GM12874 (cell line): ENCODE data around the gene ASIC2.

ENCODE experiments used
- TF ChIP-seq, protein P1 (sequence below): IDR thresholded peaks from 2 replicates; pipeline ENCODE4 v1.5.1; 2011; ENCODE audit warnings: low read depth, mild to moderate bottlenecking, control low read depth, low read length, moderate library complexity; ENCODE audit not compliant: insufficient read depth

Gene ASIC2

DNA sequence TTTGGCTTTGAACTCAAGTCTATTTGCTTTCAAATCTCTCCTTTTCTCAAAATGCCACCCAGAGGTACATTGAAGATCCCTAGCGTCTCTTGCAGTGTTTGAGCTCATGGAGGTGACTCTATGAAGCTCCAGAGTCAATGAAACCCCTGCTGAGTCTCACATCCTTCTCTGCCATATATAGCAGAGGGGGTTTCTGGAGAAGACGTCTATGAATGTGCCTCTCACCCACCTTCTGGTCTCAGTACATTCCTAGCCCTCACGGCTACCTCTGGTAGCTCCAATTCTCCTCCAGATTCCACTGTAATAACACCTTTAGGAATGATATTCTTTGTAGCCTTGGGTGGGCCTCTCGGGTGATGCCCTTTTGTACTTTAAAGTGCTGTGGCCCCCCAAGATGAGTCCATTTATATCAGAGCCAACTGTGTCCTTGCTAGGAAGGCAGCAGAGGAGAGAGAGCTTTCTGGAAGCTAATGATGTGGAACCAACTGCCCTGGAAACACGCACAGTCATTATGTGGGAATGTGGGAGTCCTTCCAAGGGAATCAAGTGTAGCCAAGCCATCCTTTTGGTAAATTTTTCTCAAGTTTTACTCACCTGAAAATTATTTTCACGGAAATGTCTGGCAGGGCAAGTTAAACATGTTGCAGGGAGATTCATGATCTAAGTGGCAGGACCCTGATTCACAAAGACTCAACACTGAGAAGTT lies 123.4 kb downstream of the ASIC2 start:
- TF ChIP-seq, protein P1, sequence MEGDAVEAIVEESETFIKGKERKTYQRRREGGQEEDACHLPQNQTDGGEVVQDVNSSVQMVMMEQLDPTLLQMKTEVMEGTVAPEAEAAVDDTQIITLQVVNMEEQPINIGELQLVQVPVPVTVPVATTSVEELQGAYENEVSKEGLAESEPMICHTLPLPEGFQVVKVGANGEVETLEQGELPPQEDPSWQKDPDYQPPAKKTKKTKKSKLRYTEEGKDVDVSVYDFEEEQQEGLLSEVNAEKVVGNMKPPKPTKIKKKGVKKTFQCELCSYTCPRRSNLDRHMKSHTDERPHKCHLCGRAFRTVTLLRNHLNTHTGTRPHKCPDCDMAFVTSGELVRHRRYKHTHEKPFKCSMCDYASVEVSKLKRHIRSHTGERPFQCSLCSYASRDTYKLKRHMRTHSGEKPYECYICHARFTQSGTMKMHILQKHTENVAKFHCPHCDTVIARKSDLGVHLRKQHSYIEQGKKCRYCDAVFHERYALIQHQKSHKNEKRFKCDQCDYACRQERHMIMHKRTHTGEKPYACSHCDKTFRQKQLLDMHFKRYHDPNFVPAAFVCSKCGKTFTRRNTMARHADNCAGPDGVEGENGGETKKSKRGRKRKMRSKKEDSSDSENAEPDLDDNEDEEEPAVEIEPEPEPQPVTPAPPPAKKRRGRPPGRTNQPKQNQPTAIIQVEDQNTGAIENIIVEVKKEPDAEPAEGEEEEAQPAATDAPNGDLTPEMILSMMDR, result no peak

- TF ChIP-seq, protein P1, result no peak
Observed at GRCh38 chr17:33167736-33168135, 125.4 kb downstream of the ASIC2 start.

DNA sequence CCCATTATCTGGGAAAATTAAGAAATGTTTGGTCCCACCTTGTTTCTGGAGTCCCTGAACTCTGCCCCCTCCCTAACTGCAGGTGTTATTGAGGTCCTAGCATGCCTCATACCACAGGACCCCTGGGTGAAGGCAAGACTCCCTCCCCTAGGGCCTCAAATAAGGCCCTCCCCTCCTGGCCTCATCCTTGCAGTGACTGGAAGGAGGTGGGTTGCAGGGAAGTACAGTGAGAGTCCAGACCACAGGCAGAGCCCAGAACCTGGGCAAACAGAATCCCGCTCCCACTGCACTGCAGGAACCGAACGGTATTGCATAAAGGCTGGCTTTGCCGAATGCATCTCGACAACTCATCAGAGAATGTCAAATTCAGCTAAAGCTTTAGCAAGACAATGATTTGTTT lies 126.6 kb downstream of the ASIC2 start:
- TF ChIP-seq, protein P1, result no peak

- TF ChIP-seq, protein P1, result no peak
Observed at GRCh38 chr17:33164169-33164881, 128.8 kb downstream of the ASIC2 start.

DNA sequence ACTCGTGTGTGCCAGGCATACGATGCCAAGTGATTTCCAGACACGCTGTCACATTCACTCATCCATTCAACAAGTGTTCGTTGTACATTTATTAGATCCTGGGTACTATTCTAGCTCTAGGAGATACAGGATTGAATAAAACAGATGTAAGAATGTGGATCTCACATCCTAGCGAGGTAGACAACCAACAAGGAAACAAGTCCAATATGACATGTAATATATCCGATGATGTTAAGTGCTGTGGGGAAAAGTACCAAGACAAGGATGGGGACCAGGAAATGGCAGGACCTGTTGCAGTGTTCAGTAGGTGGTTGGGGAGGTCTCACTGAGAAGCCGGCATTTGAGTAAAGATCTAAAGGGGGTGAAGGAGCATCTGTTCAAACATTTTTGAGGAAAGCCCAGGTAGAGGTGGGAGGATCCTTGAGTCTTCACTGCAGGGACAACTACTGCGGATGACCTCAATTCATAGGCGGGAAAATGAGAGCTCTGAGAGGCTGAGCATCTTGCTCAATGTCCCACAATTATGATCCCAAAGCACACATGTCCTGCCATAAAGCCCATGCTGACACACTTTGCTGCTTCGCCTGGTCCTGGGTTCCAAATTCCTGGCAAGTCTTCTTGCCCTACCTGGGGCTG lies 129.4 kb downstream of the ASIC2 start:
- TF ChIP-seq, protein P1, result no peak

DNA sequence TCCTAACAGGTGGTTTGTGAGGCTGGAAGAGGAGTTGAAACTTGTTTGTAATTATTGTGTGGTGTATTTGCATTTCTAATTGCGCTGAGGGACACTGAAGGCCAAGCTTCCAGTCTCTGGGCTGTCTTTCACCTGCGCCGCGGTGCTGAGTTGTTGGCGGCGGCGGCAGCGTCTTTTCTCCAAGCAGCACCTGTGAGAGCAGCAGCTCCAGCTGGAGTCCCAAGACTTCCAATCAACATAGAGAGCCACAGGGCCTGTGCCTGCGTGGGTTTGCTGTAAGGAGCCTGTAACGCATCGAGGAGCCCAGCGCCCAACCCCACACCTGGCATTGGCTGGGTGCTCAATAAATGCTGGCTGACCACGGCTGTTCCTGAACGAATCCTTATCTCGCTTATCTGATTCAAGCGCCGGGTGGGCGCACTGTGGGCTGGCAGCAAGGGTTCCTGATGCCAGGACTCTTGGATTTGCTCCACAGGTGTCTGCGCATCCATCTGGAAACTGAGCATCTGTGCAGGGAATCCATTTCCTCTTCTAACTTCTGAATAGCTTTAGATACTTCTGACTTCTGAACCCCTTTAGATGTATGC lies 138.1 kb downstream of the ASIC2 start:
- TF ChIP-seq, protein P1, result no peak

DNA sequence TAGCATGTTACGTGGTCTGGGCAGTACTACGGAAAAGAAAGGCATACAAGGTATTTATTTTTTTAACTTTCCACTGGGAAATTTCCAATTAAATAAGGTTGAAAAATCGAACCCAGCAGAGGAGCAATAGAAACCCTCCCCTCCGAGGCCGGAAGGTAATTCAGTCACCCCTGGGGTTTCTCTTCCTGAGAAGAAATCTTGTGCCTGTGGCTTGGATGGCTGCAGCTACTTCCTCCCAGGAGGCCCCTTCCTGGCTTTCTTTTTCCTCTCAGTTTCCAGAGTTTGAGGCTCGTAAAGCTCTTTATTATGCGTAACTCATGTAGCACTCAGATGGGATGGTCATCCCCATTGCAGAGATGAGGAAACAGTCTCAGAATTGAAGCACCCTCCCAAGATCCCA lies 140.3 kb downstream of the ASIC2 start:
- TF ChIP-seq, protein P1, result no peak
